Head of caudate nucleus (tissue), 42 donors: Measurements from ENCODE around the gene CHCHD6.

Source experiments
- DNase-seq, 42 donors: peaks; one replicate each; pipeline versions ENCODE4 v3.0.0 to v3.0.0-alpha.2; 2020 to 2021; ENCODE audit warnings: mixed read lengths in 7 of 42
- intact Hi-C: fragments of 100-400 bp; cut with DNase I; formaldehyde crosslinking; loops from one replicate; pipeline ENCODE4 v1.15.0; 2022

CHCHD6 gene

DNA sequence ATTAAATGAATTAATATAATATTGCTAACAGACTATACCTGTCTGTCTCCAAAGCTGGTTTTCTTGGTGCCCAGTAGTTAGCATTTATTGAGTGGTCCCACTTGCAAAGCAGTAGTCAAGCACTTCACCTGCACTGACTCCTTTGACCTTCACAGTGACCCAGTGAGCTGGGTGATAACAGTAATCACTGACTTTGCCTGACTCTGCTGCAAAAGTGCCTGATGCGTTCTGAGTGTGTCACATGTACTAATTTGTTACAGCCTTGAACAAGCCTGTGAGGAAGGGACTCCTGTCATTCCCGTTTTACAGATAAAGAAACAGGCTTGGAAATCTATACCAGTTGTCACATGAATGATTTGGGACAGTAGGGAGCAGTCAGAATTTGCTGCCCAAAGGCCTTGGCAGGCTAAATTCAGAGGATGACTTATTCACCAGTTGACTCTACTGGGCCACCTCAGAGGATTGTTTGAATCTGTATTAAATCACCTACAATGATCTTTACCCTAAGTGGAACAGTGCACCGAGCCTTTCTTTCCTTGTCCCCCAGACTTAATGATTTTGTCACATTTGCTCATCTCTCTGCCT, 162.2 kb downstream of the CHCHD6 start:
- peak in 1 of 42 donors; percentile 5 for DNase-seq
- intact Hi-C loops: no loop called here

DNA sequence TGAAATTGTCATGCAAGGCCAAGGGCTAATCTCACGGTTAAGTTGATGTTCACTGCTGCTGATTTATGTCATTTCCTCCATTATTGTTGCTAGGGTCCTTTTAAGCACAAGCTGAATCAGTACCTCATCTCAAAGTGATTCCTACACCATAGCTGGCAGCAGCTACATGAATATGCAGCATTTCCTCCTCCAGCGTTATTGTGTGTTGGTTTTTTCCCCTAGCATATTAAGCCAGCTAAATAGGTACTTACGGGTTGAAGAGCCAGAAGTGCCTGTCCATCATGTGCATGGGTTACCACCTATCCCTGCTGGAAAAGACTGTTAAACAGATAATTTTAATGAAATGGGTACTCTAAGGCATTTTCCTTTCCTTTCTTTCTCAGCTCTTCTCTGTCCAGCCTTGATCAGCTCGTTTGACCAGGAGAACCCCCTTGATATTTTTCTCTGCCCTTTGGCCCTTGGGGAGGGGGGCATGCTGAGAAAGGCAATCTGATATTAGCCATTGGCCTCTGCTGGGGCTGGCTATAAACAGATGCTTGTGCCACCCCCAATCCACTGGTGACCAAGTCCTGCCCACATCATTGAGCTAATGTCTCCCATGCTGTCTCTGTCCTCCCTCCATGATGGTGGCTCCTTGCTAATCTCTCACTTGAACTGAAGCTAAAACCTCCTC, 163.3 kb downstream of the CHCHD6 start:
- intact Hi-C loops: no loop called here
- peak in 1 of 42 donors; percentile 5 for DNase-seq

- intact Hi-C loops: no loop called here
- DNase-seq: no peak
Measured at GRCh38 chr3:126867863-126868200, 163.8 kb downstream of the CHCHD6 start.

DNA sequence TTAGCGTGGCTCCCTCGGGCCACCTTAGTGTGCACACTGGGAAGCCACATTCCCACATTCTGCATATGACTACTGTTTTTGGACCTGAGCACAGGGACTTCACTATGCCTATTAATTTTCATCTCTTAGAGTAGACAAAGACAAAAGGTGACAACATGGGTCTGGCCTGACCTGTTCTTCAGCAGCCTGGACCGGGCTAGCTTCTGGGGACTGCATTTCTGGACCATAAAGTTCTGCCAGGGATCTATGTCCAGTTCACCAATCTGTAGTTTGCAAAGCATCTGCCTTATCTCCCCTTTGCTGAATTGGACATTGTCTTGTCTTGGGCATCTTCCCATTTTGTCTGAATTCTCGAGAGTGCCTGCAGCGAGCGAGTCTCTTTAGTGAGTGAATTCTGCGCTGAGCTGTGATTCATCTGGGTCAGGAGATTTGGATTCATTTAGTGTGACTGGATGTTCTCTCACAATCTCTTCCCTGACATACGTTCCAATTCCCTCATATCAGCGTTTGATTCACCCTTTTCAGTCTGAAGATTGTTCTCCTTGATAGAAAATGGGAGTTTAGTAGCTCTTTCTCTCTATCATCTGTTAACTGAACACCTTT, 166.7 kb downstream of the CHCHD6 start:
- intact Hi-C loops: no loop called here
- DNase-seq: peak in 23 of 42 donors; percentile 11 to 73 (median 30)

DNA sequence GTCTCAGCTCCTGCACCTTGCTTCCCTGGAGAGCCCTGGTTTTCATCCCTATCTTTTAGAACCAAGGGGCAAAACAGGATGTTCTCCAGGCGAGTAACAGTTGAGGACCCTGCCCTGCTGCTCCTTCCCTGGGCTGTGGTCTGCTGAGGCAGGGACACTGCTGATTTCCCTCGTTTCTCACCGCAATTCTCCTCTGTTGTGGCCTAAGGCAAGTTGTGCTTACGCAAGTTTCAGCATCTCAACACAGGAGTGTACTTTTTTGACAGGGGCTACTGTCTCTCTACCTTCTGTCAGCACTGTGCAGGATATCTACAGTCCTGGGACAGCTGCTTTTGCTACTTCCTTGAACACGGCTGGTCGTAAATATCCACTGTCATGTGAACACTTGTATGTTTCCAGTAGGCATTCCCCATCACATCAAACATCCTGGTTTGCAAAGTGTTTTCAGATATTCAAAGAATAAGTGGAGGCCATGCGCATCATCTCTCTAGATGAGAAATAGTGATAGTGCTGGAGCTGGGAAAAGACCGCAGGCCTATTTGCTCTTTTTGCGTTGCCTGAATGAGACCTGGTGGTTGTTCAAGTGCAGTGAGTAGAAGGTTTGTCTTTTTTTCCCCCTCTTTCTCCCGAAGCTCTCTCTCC, 168.8 kb downstream of the CHCHD6 start:
- intact Hi-C loops: no loop called here
- DNase-seq: no peak

- no peak for DNase-seq
- intact Hi-C loops: no loop called here
Measured at GRCh38 chr3:126873416-126873815, 169.4 kb downstream of the CHCHD6 start.

GRCh38 chr3:126878664-126879063, 174.6 kb downstream of the CHCHD6 start:
- intact Hi-C loops: no loop called here
- DNase-seq: no peak

DNA sequence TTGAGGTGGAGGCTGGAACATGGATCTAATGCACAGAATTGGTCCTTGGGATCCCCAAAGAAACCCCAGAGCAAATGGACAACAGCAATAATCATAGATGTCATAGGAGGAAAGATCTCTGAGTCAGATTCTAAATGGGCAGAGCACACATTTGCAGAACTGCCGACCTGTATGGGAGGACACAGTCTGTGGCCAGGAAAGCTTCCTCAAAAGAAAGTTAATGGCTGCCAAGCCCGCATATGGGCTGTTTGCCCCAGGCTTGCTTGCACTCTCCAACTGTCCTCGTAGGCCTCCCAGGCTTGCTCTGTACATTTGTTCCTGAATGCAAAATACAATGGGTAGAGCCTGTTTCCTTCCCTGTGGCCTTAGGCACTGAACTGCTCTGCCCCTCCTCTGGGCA, 176.9 kb downstream of the CHCHD6 start:
- intact Hi-C loops: no loop called here

GRCh38 chr3:126881861-126882260, 177.8 kb downstream of the CHCHD6 start:
- no peak for DNase-seq
- intact Hi-C loops: no loop called here

More for the DNA sequence above, 176.9 kb downstream of the CHCHD6 start:
- no peak for DNase-seq

- no peak for DNase-seq
Measured at GRCh38 chr3:126883241-126883640, 179.2 kb downstream of the CHCHD6 start.

GRCh38 chr3:126885425-126885824, 181.4 kb downstream of the CHCHD6 start:
- no peak for DNase-seq
- intact Hi-C loops: no loop called here

More at GRCh38 chr3:126883241-126883640, 179.2 kb downstream of the CHCHD6 start:
- intact Hi-C loops: no loop called here

- intact Hi-C loops: no loop called here
- DNase-seq: peak in 1 of 42 donors; percentile 16
Measured at GRCh38 chr3:126886217-126886616, 182.2 kb downstream of the CHCHD6 start.

- no peak for DNase-seq
- intact Hi-C loops: no loop called here
Measured at GRCh38 chr3:126887686-126888085, 183.6 kb downstream of the CHCHD6 start.

DNA sequence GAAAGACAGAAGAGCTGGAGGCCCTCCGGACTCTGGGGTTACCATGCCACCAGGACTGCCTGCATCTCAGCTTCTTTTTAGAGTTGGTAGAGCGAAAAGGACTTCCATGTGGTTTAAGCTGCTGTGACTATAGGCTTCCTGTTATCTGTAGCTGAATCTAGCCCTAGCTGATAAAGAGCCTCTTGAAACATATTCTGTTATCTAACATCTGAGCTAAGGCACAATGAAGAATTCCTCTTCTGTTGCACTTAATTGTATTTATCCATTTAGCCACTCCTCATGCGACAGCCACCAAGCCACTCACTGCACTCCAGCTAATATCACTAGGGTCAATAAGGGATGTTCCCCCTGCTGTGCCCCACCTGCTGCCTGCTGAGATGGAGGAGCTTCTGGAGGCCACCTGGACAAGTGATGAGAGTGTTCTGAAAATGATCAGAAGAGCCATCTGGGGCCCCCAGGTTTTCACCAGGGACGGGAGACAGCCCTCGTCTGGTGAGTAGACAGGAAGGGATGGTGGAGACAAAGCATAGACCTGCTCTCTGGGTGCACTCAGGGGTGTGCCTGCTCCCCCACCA, 184.2 kb downstream of the CHCHD6 start:
- intact Hi-C loops: no loop called here
- no peak for DNase-seq

DNA sequence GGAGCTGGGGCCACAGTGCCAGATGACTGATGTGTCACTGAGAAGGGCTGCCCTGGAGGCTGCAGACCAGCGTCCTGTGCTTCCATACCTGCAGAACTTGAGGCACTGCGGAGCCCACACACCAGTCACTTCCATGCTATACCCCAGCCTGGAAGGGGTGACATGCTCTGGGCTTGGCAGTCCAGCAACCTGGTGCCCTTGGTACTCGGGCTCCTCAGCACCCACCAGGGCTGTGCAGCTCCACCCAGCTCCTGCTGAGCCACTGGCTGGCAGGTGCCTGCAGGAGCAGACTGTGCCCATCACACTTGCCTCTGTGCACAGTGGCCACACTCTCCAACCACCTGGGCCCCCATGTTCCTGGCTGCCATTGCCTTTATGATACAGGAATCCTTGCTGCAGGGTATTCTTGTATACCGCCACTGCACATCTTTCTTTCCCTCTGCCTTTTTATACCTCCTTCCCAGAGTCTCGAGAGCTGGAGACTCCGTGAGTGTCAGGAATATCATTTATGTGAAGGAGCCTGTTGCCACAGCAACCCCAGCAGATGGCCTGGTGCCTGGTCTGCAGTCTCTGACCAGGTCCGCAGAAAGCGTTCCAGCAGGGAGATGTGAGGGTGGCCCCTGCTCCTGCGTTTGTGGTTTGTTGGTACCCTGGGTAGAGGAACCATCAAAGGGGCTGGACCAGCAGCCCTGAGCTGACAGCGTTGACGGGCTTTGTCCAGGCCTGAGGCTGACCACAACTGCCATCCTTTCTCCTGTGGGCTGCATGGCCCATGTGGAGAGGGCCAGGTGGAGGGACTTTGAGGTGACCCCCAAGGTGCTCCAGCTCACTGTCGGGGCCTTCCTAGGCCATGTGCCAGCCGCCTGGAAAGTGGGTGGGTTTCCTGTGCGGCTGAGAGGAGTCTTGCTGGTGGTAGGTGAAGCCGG, 185.5 kb downstream of the CHCHD6 start:
- intact Hi-C loops: no loop called here
- peak in 1 of 42 donors; percentile 10 for DNase-seq

DNA sequence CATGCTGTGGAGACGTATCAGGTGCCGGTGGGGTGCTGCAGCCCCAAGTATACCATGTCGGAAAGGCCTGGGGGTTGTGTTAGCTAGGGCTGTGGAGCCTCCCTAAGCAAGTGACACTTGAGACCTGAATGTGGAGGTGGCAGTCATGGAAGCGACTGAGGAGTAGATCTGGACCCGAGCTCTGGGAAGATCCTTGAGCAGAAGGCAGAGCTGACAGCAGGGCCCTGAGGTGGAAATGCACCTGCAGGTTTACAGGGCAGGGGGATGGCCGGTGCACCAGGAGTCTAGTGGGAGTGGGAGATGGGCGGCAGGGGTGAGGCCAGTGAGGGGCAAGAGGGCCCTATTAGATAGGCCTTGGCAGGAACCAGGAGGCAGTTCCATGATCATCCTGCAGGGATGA, 187.1 kb downstream of the CHCHD6 start:
- intact Hi-C loops: no loop called here
- DNase-seq: peak in 1 of 42 donors; percentile 23

DNA sequence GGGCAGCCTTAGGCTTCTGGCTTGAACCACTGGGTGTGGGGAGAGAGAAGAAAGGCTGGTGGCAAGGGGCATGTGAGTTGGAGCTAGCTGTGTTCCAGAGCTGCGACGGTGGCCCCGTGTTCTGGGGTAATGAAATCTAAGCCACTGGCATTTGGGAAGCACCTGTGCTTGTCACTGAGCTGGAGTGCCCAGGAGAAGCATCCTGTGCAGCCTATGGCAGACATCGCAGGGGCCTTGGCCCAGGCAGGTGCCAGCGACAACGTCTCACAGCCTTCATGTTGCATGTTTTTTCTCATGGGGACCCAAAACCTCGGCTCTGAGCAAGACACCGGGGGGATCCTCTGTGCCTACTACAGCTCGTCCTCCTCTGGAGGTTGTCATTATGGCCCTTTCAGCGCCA, 187.8 kb downstream of the CHCHD6 start:
- DNase-seq: peak in 1 of 42 donors; percentile 15
- intact Hi-C loops: no loop called here

DNA sequence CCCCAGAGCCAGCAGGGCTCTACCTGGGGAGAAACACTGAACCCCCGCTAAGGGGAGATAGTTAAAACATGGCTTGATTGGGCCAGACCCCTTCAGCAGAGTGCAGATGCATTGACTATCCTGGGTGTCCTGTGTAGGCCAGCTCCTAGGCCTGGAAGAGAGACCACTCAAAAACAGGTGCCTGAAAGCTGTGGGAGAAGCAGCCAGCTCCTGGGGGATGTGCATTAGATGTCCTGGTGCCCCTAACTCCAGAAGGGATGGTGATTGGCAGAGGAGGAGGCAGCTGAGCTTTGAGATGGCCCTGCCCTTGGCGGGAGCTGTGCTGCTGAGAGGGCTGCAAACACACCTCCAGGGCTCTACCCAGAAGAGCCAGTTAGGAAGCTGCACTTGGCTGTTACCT, 189.6 kb downstream of the CHCHD6 start:
- intact Hi-C loops: no loop called here
- DNase-seq: no peak

DNA sequence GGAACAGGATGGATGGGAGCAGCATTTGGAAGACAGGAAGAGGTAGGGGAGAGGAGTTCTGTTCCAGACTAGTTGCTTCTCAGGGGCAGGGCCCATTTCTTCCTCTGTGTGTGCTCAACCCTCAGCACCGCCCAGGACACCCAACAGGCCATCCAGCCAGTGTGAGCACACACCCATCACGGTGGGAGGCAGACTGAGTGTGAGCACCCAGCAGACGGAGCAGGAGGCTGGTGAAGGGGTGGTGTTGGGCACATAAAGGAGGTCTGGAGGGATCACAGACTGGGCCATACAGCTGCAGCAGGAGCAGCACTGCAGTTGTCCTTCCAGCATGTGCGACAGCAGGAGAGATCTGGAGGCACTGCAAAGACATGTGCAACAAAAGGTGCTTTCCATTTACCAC, 190.4 kb downstream of the CHCHD6 start:
- intact Hi-C loops: no loop called here
- peak in 1 of 42 donors; percentile 25 for DNase-seq
